IMR-90 (cell line): Measurements from ENCODE around the gene SIDT1. TPM values are rescaled to one million over a fixed set of nuclear protein-coding genes. Genes with fewer than 3 reads are reported as not detected.

Source experiments
- ATAC-seq: fragments of 200-7000 bp; cut with Tn5 transposase; 2 replicates; pipeline ENCODE4 v1.9.1; 2020; ENCODE audit warnings: low read depth, mild to moderate bottlenecking, moderate library complexity
- BruUV-seq: library from RNA; stranded (reverse); fragments of 400-500 nt; replicated peaks from 2 replicates; lab custom pipeline; 2021; lab: Mats Ljungman, UMichigan
- CTCF ChIA-PET: fragments of 300-600 bp; formaldehyde crosslinking; extraction: SDS; loops from one replicate; lab custom pipeline; 2021; ENCODE audit warnings: antibody characterized with exemption; lab: Yijun Ruan, JAX
- POLR2A ChIA-PET: fragments of 300-600 bp; sonication (Branson Sonifier 250); formaldehyde crosslinking; loops from one replicate; lab custom pipeline; 2022; ENCODE audit warnings: antibody characterized with exemption; ENCODE audit not compliant: unreplicated experiment; lab: Charles Lee
- DNase-seq: peaks from one replicate; pipeline ENCODE4 v3.0.0; 2013
- H2AFZ ChIP-seq: replicated peaks from 2 replicates; pipeline ENCODE3; 2013; ENCODE audit warnings: low read length, mild to moderate bottlenecking; ENCODE audit not compliant: poor library complexity
- H2AK5ac ChIP-seq: 2 replicates; pipeline ENCODE4 v1.6.1; 2013; ENCODE audit warnings: low read depth, low read length, inconsistent platforms
- H2AK9ac ChIP-seq: replicated peaks from 2 replicates; pipeline ENCODE3; 2013; ENCODE audit warnings: mild to moderate bottlenecking, low read depth, low read length, moderate library complexity; ENCODE audit not compliant: poor library complexity
- H2BK120ac ChIP-seq: 2 replicates; pipeline ENCODE4 v1.6.1; 2013; ENCODE audit warnings: low read depth, low read length, inconsistent platforms
- H2BK15ac ChIP-seq: 3 replicates; pipeline ENCODE4 v1.6.1; 2013; ENCODE audit warnings: low read depth, low read length, inconsistent platforms
- H2BK20ac ChIP-seq: 2 replicates; pipeline ENCODE4 v1.6.1; 2013; ENCODE audit warnings: low read depth, mild to moderate bottlenecking, inconsistent platforms, low read length, moderate library complexity
- H2BK5ac ChIP-seq: 2 replicates; pipeline ENCODE4 v1.6.1; 2013; ENCODE audit warnings: mild to moderate bottlenecking, low read depth, low read length, inconsistent platforms; ENCODE audit not compliant: poor library complexity, severe bottlenecking
- H3K14ac ChIP-seq: replicated peaks from 2 replicates; pipeline ENCODE4 v1.6.1; 2013; ENCODE audit warnings: low read depth, low read length, inconsistent platforms
- H3K18ac ChIP-seq: 2 replicates; pipeline ENCODE4 v1.6.1; 2013; ENCODE audit warnings: low read depth, low read length, control low read depth
- H3K23ac ChIP-seq: 2 replicates; pipeline ENCODE4 v1.6.1; 2013; ENCODE audit warnings: low read depth, low read length, inconsistent platforms
- H3K27ac ChIP-seq: 2 replicates; pipeline ENCODE4 v1.5.1; 2013; ENCODE audit warnings: mild to moderate bottlenecking, control low read depth, low read length; ENCODE audit not compliant: insufficient read depth
- H3K27me3 ChIP-seq: 2 replicates; pipeline ENCODE4 v1.6.1; 2013; ENCODE audit warnings: low read length; ENCODE audit not compliant: control insufficient read depth, insufficient read depth
- H3K36me3 ChIP-seq: 2 replicates; pipeline ENCODE4 v1.6.1; 2013; ENCODE audit warnings: low read length, mixed read lengths; ENCODE audit not compliant: control insufficient read depth, insufficient read depth
- H3K4ac ChIP-seq: 2 replicates; pipeline ENCODE4 v1.6.1; 2013; ENCODE audit warnings: low read depth, low read length, inconsistent platforms
- H3K4me1 ChIP-seq: 2 replicates; pipeline ENCODE4 v1.6.1; 2013; ENCODE audit warnings: low read length, mixed read lengths; ENCODE audit not compliant: control insufficient read depth, insufficient read depth
- H3K4me2 ChIP-seq: 2 replicates; pipeline ENCODE4 v1.6.1; 2013; ENCODE audit warnings: low read depth, mild to moderate bottlenecking, control low read depth, low read length, moderate library complexity
- H3K4me3 ChIP-seq: 2 replicates; pipeline ENCODE4 v1.5.1; 2013; ENCODE audit warnings: low read depth, mild to moderate bottlenecking, control low read depth, low read length, moderate library complexity; ENCODE audit not compliant: insufficient read depth
- H3K56ac ChIP-seq: 2 replicates; pipeline ENCODE4 v1.6.1; 2013; ENCODE audit warnings: low read length, inconsistent platforms; ENCODE audit not compliant: insufficient read depth; ENCODE audit errors: extremely low read depth
- H3K79me1 ChIP-seq, 2 experiments: 2 replicates each; pipeline ENCODE4 v1.6.1; 2013; ENCODE audit warnings: low read length in 2 of 2, inconsistent platforms in 1 of 2, low read depth in 1 of 2
- H3K9ac ChIP-seq: 2 replicates; pipeline ENCODE4 v1.6.1; 2013; ENCODE audit warnings: low read depth, low read length, control low read depth
- H3K9me1 ChIP-seq: 2 replicates; pipeline ENCODE4 v1.6.1; 2013; ENCODE audit warnings: low read length, inconsistent platforms; ENCODE audit not compliant: insufficient read depth
- H3K9me3 ChIP-seq: 2 replicates; pipeline ENCODE4 v1.6.1; 2013; ENCODE audit warnings: low read length; ENCODE audit not compliant: control insufficient read depth, insufficient read depth
- H4K20me1 ChIP-seq: 2 replicates; pipeline ENCODE4 v1.6.1; 2013; ENCODE audit warnings: low read length, inconsistent platforms; ENCODE audit not compliant: insufficient read depth
- H4K5ac ChIP-seq: 2 replicates; pipeline ENCODE4 v1.6.1; 2013; ENCODE audit warnings: mild to moderate bottlenecking, low read depth, low read length, control low read depth
- H4K8ac ChIP-seq, 2 experiments: 2 replicates each; pipeline ENCODE4 v1.6.1; 2013; ENCODE audit warnings: low read depth in 2 of 2, low read length in 2 of 2, control low read depth in 1 of 2, inconsistent platforms in 1 of 2
- H4K91ac ChIP-seq: 2 replicates; pipeline ENCODE4 v1.6.1; 2013; ENCODE audit warnings: low read depth, low read length, inconsistent platforms; ENCODE audit not compliant: insufficient read depth
- CEBPB ChIP-seq: IDR thresholded peaks from 2 replicates; pipeline ENCODE4 v1.6.1; 2012; ENCODE audit warnings: low read depth, low read length, improper control_type of control experiment
- CHD1 ChIP-seq: IDR thresholded peaks from 2 replicates; pipeline ENCODE4 v1.6.1; 2012; ENCODE audit warnings: low read depth, low read length, improper control_type of control experiment
- CTCF ChIP-seq: conservative IDR thresholded peaks from 2 replicates; pipeline ENCODE4 v1.5.1; 2012; ENCODE audit warnings: mild to moderate bottlenecking, low read depth, low read length, improper control_type of control experiment
- RAD21 ChIP-seq: IDR thresholded peaks from 2 replicates; pipeline ENCODE4 v1.6.1; 2012; ENCODE audit warnings: low read length, improper control_type of control experiment
- RFX5 ChIP-seq: IDR thresholded peaks from 2 replicates; pipeline ENCODE4 v1.8.0; 2012; ENCODE audit warnings: low read depth, mild to moderate bottlenecking, low read length, moderate library complexity
- USF2 ChIP-seq: fragments of 150-350 bp; IDR thresholded peaks from 2 replicates; pipeline ENCODE4 v1.6.1; 2017; ENCODE audit warnings: mild to moderate bottlenecking, antibody characterized with exemption, low read length, low read depth
- WGBS, 2 experiments: methylation state at CpG; one replicate each; pipeline versions ENCODE4 v1.1.5 to v1.1.7; 2013; ENCODE audit warnings: missing lambda C conversion rate in 2 of 2; ENCODE audit not compliant: insufficient read length in 1 of 2; ENCODE audit errors: extremely low coverage in 2 of 2; 5-methylcytosine and 5-hydroxymethylcytosine counted together
- dilution Hi-C: fragments of 300-500 bp; cut with HindIII; formaldehyde crosslinking; loops from one replicate; pipeline ENCODE4 v1.14.3; 2018; ENCODE audit warnings: low sequenced_read_pairs; ENCODE audit not compliant: unreplicated experiment
- in situ Hi-C: fragments of 300-500 bp; cut with MboI; formaldehyde crosslinking; loops from 3 replicates; pipeline ENCODE4 v1.14.3; 2019; ENCODE audit warnings: low sequenced_read_pairs, inconsistent platforms, mixed read lengths
- intact Hi-C: fragments of 100-400 bp; cut with micrococcal nuclease; formaldehyde crosslinking; loops from 2 replicates; pipeline ENCODE4 v1.10.0; 2022
- polyA plus RNA-seq, 3 experiments: library from polyadenylated mRNA; depleted of rRNA; stranded (reverse); fragments of >200 nt; gene quantifications; 2 replicates each; pipeline ENCODE4 v1.2.3, GENCODE V29; 2012; ENCODE audit warnings: low replicate concordance in 1 of 3
- total RNA-seq: library from RNA; depleted of rRNA; stranded (reverse); fragments of >200 nt; gene quantifications from 2 replicates; pipeline ENCODE4 v1.2.3, GENCODE V29; 2012

The SIDT1 gene
- total and polyA plus RNA-seq, 2 of the 4 experiments (the other 2 are of a cell fraction): not detected

GRCh38 chr3:113629584-113630421 lies 97.4 kb downstream of the SIDT1 start (continued):
- no peak for TF ChIP-seq CEBPB
- no peak for TF ChIP-seq RAD21

- H3K9me3 ChIP-seq: no peaks in the 10 kb centered on the region
- H3K4me1 ChIP-seq: peaks cover 2% of the 10 kb centered on the region; the same call in 1 of the 2 replicates
- no peak for DNase-seq
- no peak overlapping the region for H3K23ac ChIP-seq
- WGBS, 2 experiments: no CpG with 5 or more reads among the region's 3 CpGs
- no peak overlapping the region for H3K9ac ChIP-seq
- no peak overlapping the region for H3K4me2 ChIP-seq
- no TSS peak for BruUV-seq
- no peak overlapping the region for H3K56ac ChIP-seq
- H3K18ac ChIP-seq: no peak overlapping the region
- in situ Hi-C loops (no loop called here), dilution Hi-C loops (no loop called here), intact Hi-C loops (no loop called here)
- no peak overlapping the region for H2AFZ ChIP-seq
- H2BK120ac ChIP-seq: no peak overlapping the region
- no peaks in the 10 kb centered on the region for H4K20me1 ChIP-seq
- no peak for TF ChIP-seq RAD21
- no peak for TF ChIP-seq CTCF
- TF ChIP-seq CHD1: no peak
- no peak for TF ChIP-seq USF2
- no peak for TF ChIP-seq RFX5
- H3K36me3 ChIP-seq: no peaks in the 10 kb centered on the region
- no peaks in the 10 kb centered on the region for H3K9me1 ChIP-seq
- no peak overlapping the region for H2AK5ac ChIP-seq
- H4K8ac ChIP-seq: no peak overlapping the region
- POLR2A ChIA-PET: no interaction called here
- H3K14ac ChIP-seq: no peak overlapping the region
- no peak overlapping the region for H2AK9ac ChIP-seq
- H3K27ac ChIP-seq: no peak overlapping the region
- H4K91ac ChIP-seq: no peak overlapping the region
- peaks cover 4% of the 10 kb centered on the region for H3K27me3 ChIP-seq
- no peak for ATAC-seq
- H4K5ac ChIP-seq: no peak overlapping the region
- CTCF ChIA-PET: interaction anchor here (1.0 kb wide), 1 partner anchor 8 kb away, joined by 4 read pairs; no protein-coding TSS in a partner anchor
- no peak overlapping the region for H2BK5ac ChIP-seq
- no peak overlapping the region for H3K4ac ChIP-seq
- H2BK15ac ChIP-seq: no peak overlapping the region
- H3K79me1 ChIP-seq: no peaks in the 10 kb centered on the region
- no peak overlapping the region for H3K4me3 ChIP-seq
- no peak overlapping the region for H2BK20ac ChIP-seq
These were observed 98.7 kb downstream of the SIDT1 start for GRCh38 chr3:113630956-113631542.
